H1 (cell line): Measurements from ENCODE around the gene CREG2. TPM values are rescaled to one million over a fixed set of nuclear protein-coding genes. Genes with fewer than 3 reads are reported as not detected.

Experiments used
- CTCF ChIA-PET: fragments of 300-600 bp; sonication (Branson Sonifier 250); formaldehyde crosslinking; loops from one replicate; lab custom pipeline; 2021; ENCODE audit not compliant: partially characterized antibody; lab: Charles Lee
- POLR2A ChIA-PET: fragments of 300-600 bp; sonication (Branson Sonifier 250); formaldehyde crosslinking; loops from one replicate; lab custom pipeline; 2021; ENCODE audit warnings: inconsistent platforms; ENCODE audit not compliant: partially characterized antibody; lab: Charles Lee
- DNase-seq, 2 experiments: peaks; one replicate each; pipeline versions ENCODE4 v3.0.0 to v3.0.0-alpha.2; 2010 to 2022; ENCODE audit warnings: low spot score in 2 of 2, low read depth in 1 of 2, mixed read lengths in 1 of 2
- FAIRE-seq: peaks from 2 replicates; lab custom pipeline; 2011; peaks lifted over from hg19 to GRCh38; lab: Jason Lieb, UNC
- H2AFZ ChIP-seq: 2 replicates; pipeline ENCODE4 v1.8.1; 2012; ENCODE audit warnings: low read length, inconsistent platforms
- H2AK5ac ChIP-seq: 2 replicates; pipeline ENCODE4 v1.6.1; 2013; ENCODE audit warnings: low read depth, low read length
- H2BK120ac ChIP-seq: replicated peaks from 2 replicates; pipeline ENCODE3; 2013; ENCODE audit warnings: low read depth, low read length, inconsistent platforms
- H2BK12ac ChIP-seq: 2 replicates; pipeline ENCODE4 v1.6.1; 2013; ENCODE audit warnings: low read depth, low read length
- H2BK15ac ChIP-seq: 2 replicates; pipeline ENCODE4 v1.6.1; 2013; ENCODE audit warnings: low read length
- H2BK20ac ChIP-seq: 2 replicates; pipeline ENCODE4 v1.6.1; 2013; ENCODE audit warnings: low read length
- H2BK5ac ChIP-seq: 2 replicates; pipeline ENCODE4 v1.6.1; 2013; ENCODE audit warnings: low read depth, low read length
- H3K14ac ChIP-seq: 2 replicates; pipeline ENCODE4 v1.6.1; 2013; ENCODE audit warnings: inconsistent platforms; ENCODE audit not compliant: insufficient read length
- H3K18ac ChIP-seq: 2 replicates; pipeline ENCODE4 v1.6.1; 2013; ENCODE audit warnings: low read length; ENCODE audit errors: extremely low read depth
- H3K23ac ChIP-seq: 2 replicates; pipeline ENCODE4 v1.6.1; 2013; ENCODE audit warnings: inconsistent platforms; ENCODE audit not compliant: insufficient read length
- H3K23me2 ChIP-seq: 2 replicates; pipeline ENCODE4 v1.6.1; 2013; ENCODE audit warnings: low read depth, low read length
- H3K27ac ChIP-seq: 2 replicates; pipeline ENCODE4 v1.6.1; 2011; ENCODE audit warnings: low read depth, low read length, inconsistent platforms
- H3K27me3 ChIP-seq, 4 experiments: replicated peaks in 1 of 4; 1 replicate in 1 of 4; 2 replicates in 3 of 4; pipeline versions ENCODE4 v1.6.1 to v1.8.1; 2011 to 2013; ENCODE audit warnings: low read length in 3 of 4, mild to moderate bottlenecking in 3 of 4, inconsistent platforms in 2 of 4, mixed read lengths in 2 of 4, moderate library complexity in 1 of 4; ENCODE audit not compliant: control insufficient read depth in 3 of 4, insufficient read depth in 3 of 4; ENCODE audit errors: extremely low read depth in 1 of 4
- H3K36me3 ChIP-seq, 4 experiments: 2 replicates each; pipeline versions ENCODE4 v1.6.1 to v1.8.1; 2011 to 2013; ENCODE audit warnings: mild to moderate bottlenecking in 4 of 4, low read length in 3 of 4, moderate library complexity in 2 of 4, control low read depth in 1 of 4, inconsistent platforms in 1 of 4; ENCODE audit not compliant: insufficient read depth in 4 of 4, control insufficient read depth in 2 of 4
- H3K4ac ChIP-seq: replicated peaks from 2 replicates; pipeline ENCODE3; 2013; ENCODE audit warnings: low read length, low read depth, mixed read lengths, inconsistent platforms; ENCODE audit not compliant: insufficient read length
- H3K4me1 ChIP-seq, 4 experiments: replicated peaks in 1 of 4; 1 replicate in 1 of 4; 2 replicates in 3 of 4; pipeline versions ENCODE4 v1.6.1 to v1.8.1; 2011 to 2013; ENCODE audit warnings: low read length in 3 of 4, inconsistent platforms in 2 of 4, mixed read lengths in 1 of 4; ENCODE audit not compliant: insufficient read depth in 4 of 4, control insufficient read depth in 3 of 4
- H3K4me2 ChIP-seq, 2 experiments: 2 replicates each; pipeline versions ENCODE4 v1.6.1 to v1.8.1; 2011 to 2013; ENCODE audit warnings: low read depth in 2 of 2, low read length in 2 of 2, control low read depth in 1 of 2, inconsistent platforms in 1 of 2, mild to moderate bottlenecking in 1 of 2; ENCODE audit not compliant: insufficient read depth in 1 of 2
- H3K4me3 ChIP-seq, 4 experiments: fragments of 200-600, 300-600 bp in 1 of 4; sonication (generic), shearing (Covaris generic), sonication (Bioruptor Twin) in 1 of 4; 2 replicates each; pipeline versions ENCODE4 v1.5.1 to v1.8.1; 2011 to 2016; ENCODE audit warnings: low read length in 4 of 4, low read depth in 3 of 4, control low read depth in 2 of 4, inconsistent platforms in 2 of 4, mild to moderate bottlenecking in 2 of 4, mixed read lengths in 1 of 4, moderate library complexity in 1 of 4; ENCODE audit not compliant: insufficient read depth in 2 of 4; ENCODE audit errors: extremely low read depth in 1 of 4
- H3K56ac ChIP-seq: replicated peaks from 2 replicates; pipeline ENCODE3; 2013; ENCODE audit warnings: low read depth, mild to moderate bottlenecking, mixed read lengths, low read length, inconsistent platforms; ENCODE audit not compliant: insufficient read length
- H3K79me1 ChIP-seq: 2 replicates; pipeline ENCODE4 v1.6.1; 2013; ENCODE audit warnings: low read depth, low read length, control low read depth
- H3K79me2 ChIP-seq, 2 experiments: 2 replicates each; pipeline versions ENCODE4 v1.6.1 to v1.8.1; 2012 to 2013; ENCODE audit warnings: low read length in 2 of 2, mild to moderate bottlenecking in 2 of 2, inconsistent platforms in 1 of 2; ENCODE audit not compliant: insufficient read depth in 2 of 2, control insufficient read depth in 1 of 2
- H3K9ac ChIP-seq, 4 experiments: replicated peaks in 1 of 4; 1 replicate in 1 of 4; 2 replicates in 3 of 4; pipeline versions ENCODE4 v1.6.1 to v1.8.1; 2011 to 2013; ENCODE audit warnings: low read depth in 3 of 4, low read length in 3 of 4, control low read depth in 2 of 4, mild to moderate bottlenecking in 2 of 4, moderate library complexity in 2 of 4, inconsistent platforms in 1 of 4; ENCODE audit errors: extremely low read depth in 1 of 4
- H3K9me3 ChIP-seq, 2 experiments: 2 replicates each; pipeline versions ENCODE4 v1.6.1 to v1.8.1; 2012 to 2013; ENCODE audit warnings: mild to moderate bottlenecking in 2 of 2, moderate library complexity in 2 of 2, control low read depth in 1 of 2, inconsistent platforms in 1 of 2, low read depth in 1 of 2, low read length in 1 of 2, mixed read lengths in 1 of 2; ENCODE audit not compliant: insufficient read depth in 2 of 2
- H4K20me1 ChIP-seq, 2 experiments: replicated peaks in 1 of 2; 2 replicates each; pipeline versions ENCODE3 to v1.8.1; 2011 to 2013; ENCODE audit warnings: inconsistent platforms in 2 of 2, low read length in 2 of 2, mild to moderate bottlenecking in 1 of 2; ENCODE audit not compliant: insufficient read depth in 2 of 2, control insufficient read depth in 1 of 2
- H4K5ac ChIP-seq: 2 replicates; pipeline ENCODE4 v1.6.1; 2013; ENCODE audit warnings: low read length, low read depth, mixed read lengths, inconsistent platforms; ENCODE audit not compliant: insufficient read length
- H4K8ac ChIP-seq: 2 replicates; pipeline ENCODE4 v1.8.0; 2013; ENCODE audit warnings: mild to moderate bottlenecking, moderate library complexity, low read length, inconsistent platforms; ENCODE audit not compliant: insufficient read depth; ENCODE audit errors: extremely low read depth
- H4K91ac ChIP-seq: replicated peaks from 2 replicates; pipeline ENCODE3; 2013; ENCODE audit warnings: low read length, mixed read lengths, inconsistent platforms; ENCODE audit not compliant: insufficient read length
- KDM1A ChIP-seq: fragments of 200-600, 300-600 bp; sonication (generic); IDR thresholded peaks from 2 replicates; pipeline ENCODE4 v1.7.1; 2016; ENCODE audit warnings: mild to moderate bottlenecking, low read length, borderline replicate concordance
- KDM5A ChIP-seq: fragments of 200-600 bp; IDR thresholded peaks from 2 replicates; pipeline ENCODE4 v1.7.1; 2012; ENCODE audit warnings: mild to moderate bottlenecking, low read length, inconsistent platforms, mixed read lengths
- MAFK ChIP-seq: IDR thresholded peaks from 2 replicates; pipeline ENCODE4 v1.6.1; 2012; ENCODE audit warnings: low read depth, mild to moderate bottlenecking, improper control_type of control experiment, low read length
- WGBS, 2 experiments: shearing (Covaris generic) in 1 of 2; methylation state at CpG; one replicate each; pipeline versions ENCODE4 v1.1.6 to v1.1.7; 2013 to 2015; ENCODE audit warnings: low lambda C conversion rate in 2 of 2, mixed read lengths in 2 of 2, inconsistent platforms in 1 of 2, low coverage in 1 of 2, missing lambda C conversion rate in 1 of 2; ENCODE audit not compliant: insufficient replicate concordance in 2 of 2, insufficient coverage in 1 of 2, insufficient read length in 1 of 2; ENCODE audit errors: extremely low coverage in 1 of 2, missing lambda C conversion rate in 1 of 2; 5-methylcytosine and 5-hydroxymethylcytosine counted together
- polyA plus RNA-seq, 7 experiments: library from polyadenylated mRNA; depleted of rRNA in 3 of 7; stranded (reverse) in 5 of 7; unstranded in 2 of 7; fragments of >200 nt in 5 of 7; fragments of 200-250 nt in 2 of 7; gene quantifications; 1 replicate in 5 of 7; 2 replicates in 1 of 7; 4 replicates in 1 of 7; pipeline versions ENCODE4 v1.2.1 to v1.2.3, GENCODE V29; 2011 to 2013; ENCODE audit warnings: missing spikeins in 2 of 7, mixed read lengths in 2 of 7
- total RNA-seq: library from RNA; stranded (reverse); fragmentation: NEBNext Ultra II Directional; extraction: Animal tissue kit (Norgen Biotek cat#: 25700); gene quantifications from 2 replicates; pipeline ENCODE4 v1.2.1, GENCODE V29; 2021

CREG2 gene
- total and polyA plus RNA-seq, 2 of the 8 experiments (the other 6 are each of a cell fraction or from before 2014, with no cell fraction given) = 2.0 to 2.2 TPM

DNA sequence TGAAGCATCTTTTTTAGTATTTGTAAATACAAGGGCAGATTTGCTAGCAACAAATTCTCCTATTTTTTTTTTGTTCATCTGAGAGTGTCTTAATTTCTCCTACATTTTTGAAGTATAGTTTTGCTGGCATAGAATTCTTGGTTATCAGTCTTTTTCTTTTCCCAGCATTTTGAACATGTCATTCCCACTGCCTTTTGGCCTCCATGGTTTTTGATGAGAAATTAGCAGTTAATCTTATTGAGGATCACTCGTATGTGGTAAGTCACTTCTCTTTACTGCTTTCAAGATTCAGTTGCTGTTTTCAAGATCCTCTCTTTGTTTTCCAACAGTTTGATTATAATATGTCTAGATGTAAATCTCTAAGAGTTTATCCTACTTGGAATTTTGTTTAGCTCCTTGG, 61.9 kb downstream of the CREG2 start:
- H4K91ac ChIP-seq = no peak overlapping the region
- no peak overlapping the region for H4K5ac ChIP-seq
- H3K4me3 ChIP-seq = no peak overlapping the region
- peaks cover 0 to 9% of the 10 kb centered on the region in 2 experiments; a peak in 2 of 4 replicates for H3K9me3 ChIP-seq
- H2AFZ ChIP-seq = no peak overlapping the region
- no peak overlapping the region for H2BK12ac ChIP-seq
- peaks cover 5 to 20% (median 15%) of the 10 kb centered on the region in 4 experiments; a peak in 6 of 7 replicates for H3K4me1 ChIP-seq
- TF ChIP-seq KDM1A (no peak), MAFK (peak; percentile 28; the same call in 1 of the 2 replicates), KDM5A (no peak)
- TF ChIP-seq, all 59 proteins: peak for 1
- 91% methylated on average over 1 of the region's 1 CpG; no CpG with 5 or more reads in 1 of the 2 experiments for WGBS, 2 experiments
- H3K23me2 ChIP-seq = no peaks in the 10 kb centered on the region
- no peak overlapping the region for H3K56ac ChIP-seq
- no peak overlapping the region for H3K23ac ChIP-seq
- H2BK120ac ChIP-seq = no peak overlapping the region
- no peak overlapping the region for H2BK15ac ChIP-seq
- H2AK5ac ChIP-seq = no peak overlapping the region
- H3K14ac ChIP-seq = no peak overlapping the region
- no peaks in the 10 kb centered on the region for H4K20me1 ChIP-seq
- no peak overlapping the region for H3K9ac ChIP-seq
- no peak overlapping the region for H2BK20ac ChIP-seq
- H3K27me3 ChIP-seq = no peaks in the 10 kb centered on the region
- POLR2A ChIA-PET = no interaction called here
- CTCF ChIA-PET = interaction anchor here (0.8 to 4.7 kb wide), 2 partner anchors 16 to 56 kb away, joined by 3 to 19 read pairs; no protein-coding TSS in a partner anchor
- no peak overlapping the region for H3K27ac ChIP-seq
- no peak overlapping the region for H3K4ac ChIP-seq
- FAIRE-seq (no peak), DNase-seq (no peak)
- H3K79me2 ChIP-seq = no peaks in the 10 kb centered on the region
- no peak overlapping the region for H3K4me2 ChIP-seq
- no peak overlapping the region for H4K8ac ChIP-seq
- no peaks in the 10 kb centered on the region for H3K36me3 ChIP-seq
- no peaks in the 10 kb centered on the region for H3K79me1 ChIP-seq
- H3K18ac ChIP-seq = no peak overlapping the region
- no peak overlapping the region for H2BK5ac ChIP-seq
